SK-N-SH (cell line): ENCODE results near the gene METTL14. TPM values are rescaled to one million over a fixed set of nuclear protein-coding genes. Genes with fewer than 3 reads are reported as not detected.
A peak's percentile ranks its signal among the peaks of the same experiment; 100 is the strongest.

ENCODE experiments used
- CTCF ChIA-PET: fragments of 300-600, 350-600 bp; formaldehyde crosslinking; extraction: SDS; loops from one replicate; lab custom pipeline; 2021; lab: Yijun Ruan, JAX
- POLR2A ChIA-PET: fragments of 350-600 bp; sonication (Branson Sonifier 250); formaldehyde crosslinking; extraction: SDS; loops from one replicate; lab custom pipeline; 2020; ENCODE audit warnings: antibody characterized with exemption, inconsistent platforms; lab: Yijun Ruan, JAX
- DNase-seq: peaks from one replicate; pipeline ENCODE4 v3.0.0; 2012
- H2AFZ ChIP-seq: fragments of 200-600 bp; sonication (generic); 2 replicates; pipeline ENCODE4 v1.8.1; 2016; ENCODE audit warnings: antibody characterized with exemption, mild to moderate bottlenecking, low read depth
- H3F3A ChIP-seq: fragments of 200-600 bp; sonication (generic); replicated peaks from 2 replicates; pipeline ENCODE3; 2016; ENCODE audit warnings: antibody characterized with exemption, mild to moderate bottlenecking; ENCODE audit not compliant: insufficient read depth
- H3K27ac ChIP-seq, 2 experiments: fragments of 200-500 bp in 1 of 2; fragments of 200-600 bp in 1 of 2; sonication (Bioruptor generic) in 1 of 2; sonication (generic), shearing (Covaris generic) in 1 of 2; 2 replicates each; pipeline versions ENCODE4 v1.5.1 to v1.6.1; 2014 to 2016; ENCODE audit warnings: low read depth in 2 of 2, inconsistent platforms in 1 of 2, low read length in 1 of 2, mild to moderate bottlenecking in 1 of 2, mixed read lengths in 1 of 2
- H3K27me3 ChIP-seq: fragments of 200-600 bp; sonication (generic), shearing (Covaris generic); 2 replicates; pipeline ENCODE4 v1.6.1; 2016; ENCODE audit warnings: mixed run types; ENCODE audit not compliant: insufficient read depth
- H3K36me3 ChIP-seq, 2 experiments: fragments of 200-500 bp in 1 of 2; fragments of 200-600 bp in 1 of 2; sonication (Bioruptor generic) in 1 of 2; sonication (generic) in 1 of 2; replicated peaks in 1 of 2; 2 replicates each; pipeline versions ENCODE3 to v1.5.1; 2014 to 2016; ENCODE audit warnings: low read length in 1 of 2, mild to moderate bottlenecking in 1 of 2; ENCODE audit not compliant: insufficient read depth in 2 of 2, control insufficient read depth in 1 of 2
- H3K4me1 ChIP-seq, 2 experiments: fragments of 200-500 bp in 1 of 2; fragments of 200-600 bp in 1 of 2; sonication (Bioruptor generic) in 1 of 2; sonication (generic), shearing (Covaris generic) in 1 of 2; 2 replicates each; pipeline versions ENCODE4 v1.5.1 to v1.6.1; 2014 to 2016; ENCODE audit warnings: low read depth in 1 of 2, low read length in 1 of 2, mixed run types in 1 of 2; ENCODE audit not compliant: insufficient read depth in 2 of 2, control insufficient read depth in 1 of 2
- H3K4me2 ChIP-seq: fragments of 200-600 bp; sonication (generic), shearing (Covaris generic); 2 replicates; pipeline ENCODE4 v1.6.1; 2017; ENCODE audit warnings: mixed run types
- H3K4me3 ChIP-seq, 2 experiments: fragments of 200-500 bp in 1 of 2; fragments of 200-600 bp in 1 of 2; sonication (Bioruptor generic) in 1 of 2; sonication (generic), shearing (Covaris generic) in 1 of 2; 2 replicates each; pipeline versions ENCODE4 v1.5.1 to v1.8.1; 2014 to 2016; ENCODE audit warnings: low read depth in 2 of 2, inconsistent platforms in 1 of 2, low read length in 1 of 2, mild to moderate bottlenecking in 1 of 2, mixed read lengths in 1 of 2, moderate library complexity in 1 of 2
- H3K79me2 ChIP-seq: fragments of 200-600 bp; sonication (generic); 2 replicates; pipeline ENCODE4 v1.8.1; 2017; ENCODE audit warnings: mild to moderate bottlenecking; ENCODE audit not compliant: insufficient read depth
- H3K9ac ChIP-seq: fragments of 200-600 bp; sonication (generic); 2 replicates; pipeline ENCODE4 v1.6.1; 2017; ENCODE audit warnings: mixed run types
- H3K9me2 ChIP-seq: fragments of 200-600 bp; sonication (generic); 2 replicates; pipeline ENCODE4 v1.6.1; 2017; ENCODE audit warnings: mixed run types
- H3K9me3 ChIP-seq: fragments of 200-600 bp; sonication (generic); 2 replicates; pipeline ENCODE4 v1.6.1; 2017; ENCODE audit warnings: mixed run types, mild to moderate bottlenecking, moderate library complexity
- H4K20me1 ChIP-seq: fragments of 200-600 bp; sonication (generic); 2 replicates; pipeline ENCODE4 v1.6.1; 2017; ENCODE audit warnings: mild to moderate bottlenecking, mixed run types; ENCODE audit not compliant: insufficient read depth
- FOXJ3 ChIP-seq: sonication (generic); formaldehyde crosslinking; IDR thresholded peaks from 2 replicates; pipeline ENCODE4 v1.5.1; 2020; ENCODE audit warnings: mild to moderate bottlenecking, missing genetic modification reagents
- GABPA ChIP-seq: IDR thresholded peaks from 2 replicates; pipeline ENCODE4 v1.4.0; 2012; ENCODE audit warnings: low read depth, mild to moderate bottlenecking
- GATA2 ChIP-seq: sonication (generic); formaldehyde crosslinking; IDR thresholded peaks from 2 replicates; pipeline ENCODE4 v1.5.0; 2020; ENCODE audit warnings: mild to moderate bottlenecking, missing genetic modification reagents
- PBX3 ChIP-seq: IDR thresholded peaks from 2 replicates; pipeline ENCODE4; 2012
- RAD21 ChIP-seq: IDR thresholded peaks from 2 replicates; pipeline ENCODE4 v1.6.1; 2012; ENCODE audit warnings: mild to moderate bottlenecking, low read length
- RXRA ChIP-seq: IDR thresholded peaks from 2 replicates; pipeline ENCODE4 v1.4.0; 2012; ENCODE audit warnings: low read depth, mild to moderate bottlenecking, borderline replicate concordance
- SIN3A ChIP-seq: IDR thresholded peaks from 2 replicates; pipeline ENCODE4 v1.6.1; 2012; ENCODE audit warnings: low read depth, mild to moderate bottlenecking, low read length, moderate library complexity, borderline replicate concordance
- TEAD4 ChIP-seq: IDR thresholded peaks from 2 replicates; pipeline ENCODE4 v1.4.0; 2012; ENCODE audit warnings: mild to moderate bottlenecking, borderline replicate concordance; ENCODE audit not compliant: insufficient read depth
- WGBS: methylation state at CpG from one replicate; pipeline ENCODE4 v1.1.6; 2017; ENCODE audit warnings: low lambda C conversion rate; 5-methylcytosine and 5-hydroxymethylcytosine counted together
- polyA plus RNA-seq, 3 experiments: library from polyadenylated mRNA; depleted of rRNA; stranded (reverse); fragments of >200 nt; gene quantifications; 2 replicates each; pipeline ENCODE4 v1.2.3, GENCODE V29; 2012
- TF ChIP-seq, protein P1 (sequence below): fragments of 150-350 bp; IDR thresholded peaks from 2 replicates; pipeline ENCODE4 v1.6.1; 2017; ENCODE audit warnings: antibody characterized with exemption, low read length, low read depth, borderline replicate concordance

The METTL14 gene
- polyA plus RNA-seq, 1 of the 3 experiments (the other 2 are of a cell fraction): 11.0 TPM

GRCh38 chr4:118743867-118744266 is 58.7 kb downstream of the METTL14 start:
- H3K9ac ChIP-seq: no peak overlapping the region
- H3K36me3 ChIP-seq: peaks cover 55 to 62% of the 10 kb centered on the region in 2 experiments
- 89% methylated on average over 4 of the region's 4 CpGs for WGBS
- CTCF ChIA-PET: interaction anchor here (3.5 kb wide), 1 partner anchor 27 kb away, joined by 33 read pairs; no protein-coding TSS in a partner anchor
- TF ChIP-seq GABPA: no peak
- no peaks in the 10 kb centered on the region for H4K20me1 ChIP-seq
- H3K9me3 ChIP-seq: no peaks in the 10 kb centered on the region
- DNase-seq: no peak
- no peaks in the 10 kb centered on the region for H3K9me2 ChIP-seq
- peaks cover 22% of the 10 kb centered on the region for H3F3A ChIP-seq
- no peak overlapping the region for H3K4me3 ChIP-seq
- peaks cover 0 to 22% of the 10 kb centered on the region in 2 experiments; a peak in 2 of 4 replicates for H3K4me1 ChIP-seq
- no peaks in the 10 kb centered on the region for H3K27me3 ChIP-seq
- H3K27ac ChIP-seq: no peak overlapping the region; a peak in 2 of 4 replicates
- POLR2A ChIA-PET: no interaction called here
- no peak overlapping the region for H2AFZ ChIP-seq
- H3K4me2 ChIP-seq: no peak overlapping the region
- peaks cover 24% of the 10 kb centered on the region for H3K79me2 ChIP-seq

GRCh38 chr4:118745357-118745756 is 60.2 kb downstream of the METTL14 start:
- Histone ChIP-seq H3K4me1 (peaks cover 0 to 25% of the 10 kb centered on the region in 2 experiments; a peak in 2 of 4 replicates), H3K36me3 (peaks cover 54 to 58% of the 10 kb centered on the region in 2 experiments), H3K79me2 (peaks cover 19% of the 10 kb centered on the region), H2AFZ (no peak overlapping the region), H3K4me3 (no peak overlapping the region), H3K9me2 (no peaks in the 10 kb centered on the region), H3K27me3 (no peaks in the 10 kb centered on the region), H3K9me3 (no peaks in the 10 kb centered on the region), H3F3A (peaks cover 26% of the 10 kb centered on the region), H3K4me2 (no peak overlapping the region), H4K20me1 (no peaks in the 10 kb centered on the region), H3K9ac (no peak overlapping the region), H3K27ac (peak overlapping the region; percentile 11 to 17; a peak in 2 of 4 replicates)
- WGBS: 93% methylated on average over 3 of the region's 3 CpGs
- TF ChIP-seq TEAD4 (no peak), RAD21 (no peak), PBX3 (no peak), FOXJ3 (no peak), RXRA (no peak), GATA2 (no peak), SIN3A (no peak)
- TF ChIP-seq, protein P1, sequence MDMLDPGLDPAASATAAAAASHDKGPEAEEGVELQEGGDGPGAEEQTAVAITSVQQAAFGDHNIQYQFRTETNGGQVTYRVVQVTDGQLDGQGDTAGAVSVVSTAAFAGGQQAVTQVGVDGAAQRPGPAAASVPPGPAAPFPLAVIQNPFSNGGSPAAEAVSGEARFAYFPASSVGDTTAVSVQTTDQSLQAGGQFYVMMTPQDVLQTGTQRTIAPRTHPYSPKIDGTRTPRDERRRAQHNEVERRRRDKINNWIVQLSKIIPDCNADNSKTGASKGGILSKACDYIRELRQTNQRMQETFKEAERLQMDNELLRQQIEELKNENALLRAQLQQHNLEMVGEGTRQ: no peak
- ChIA-PET CTCF (interaction anchor here (0.7 to 4.4 kb wide), 5 partner anchors 26 to 297 kb away, joined by 3 to 31 read pairs (median 15); partner anchors contain the start of gene SYNPO2), POLR2A (no interaction called here)
- no peak for DNase-seq
